ENCODE measurements around the gene LARP4B.

LARP4B gene

DNA sequence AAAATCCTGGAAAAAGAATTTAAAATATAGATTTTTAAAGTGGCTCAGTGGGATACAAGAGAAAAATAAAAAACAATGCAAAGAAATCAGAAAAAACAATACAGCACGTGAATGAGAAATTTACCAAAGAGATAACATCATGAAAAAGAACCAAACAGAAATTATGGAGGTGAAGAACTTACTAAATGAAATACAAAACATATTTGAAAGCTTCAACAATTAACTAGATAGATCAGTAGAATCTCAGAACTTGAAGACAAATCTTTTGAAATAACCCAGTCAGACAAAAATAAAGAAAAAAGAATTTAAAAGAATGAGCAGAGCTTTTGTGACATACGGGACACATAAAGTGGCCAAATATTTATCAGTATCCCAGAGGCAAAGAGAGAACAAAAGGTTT lies 170.9 kb downstream of the LARP4B start:
- H3K9me3 Mint-ChIP-seq = peaks cover 44% of the 10 kb centered on the region
- H3K27me3 Mint-ChIP-seq (ENCODE audit: low read depth) = peaks cover 5% of the 10 kb centered on the region
- TF ChIP-seq, protein P1, sequence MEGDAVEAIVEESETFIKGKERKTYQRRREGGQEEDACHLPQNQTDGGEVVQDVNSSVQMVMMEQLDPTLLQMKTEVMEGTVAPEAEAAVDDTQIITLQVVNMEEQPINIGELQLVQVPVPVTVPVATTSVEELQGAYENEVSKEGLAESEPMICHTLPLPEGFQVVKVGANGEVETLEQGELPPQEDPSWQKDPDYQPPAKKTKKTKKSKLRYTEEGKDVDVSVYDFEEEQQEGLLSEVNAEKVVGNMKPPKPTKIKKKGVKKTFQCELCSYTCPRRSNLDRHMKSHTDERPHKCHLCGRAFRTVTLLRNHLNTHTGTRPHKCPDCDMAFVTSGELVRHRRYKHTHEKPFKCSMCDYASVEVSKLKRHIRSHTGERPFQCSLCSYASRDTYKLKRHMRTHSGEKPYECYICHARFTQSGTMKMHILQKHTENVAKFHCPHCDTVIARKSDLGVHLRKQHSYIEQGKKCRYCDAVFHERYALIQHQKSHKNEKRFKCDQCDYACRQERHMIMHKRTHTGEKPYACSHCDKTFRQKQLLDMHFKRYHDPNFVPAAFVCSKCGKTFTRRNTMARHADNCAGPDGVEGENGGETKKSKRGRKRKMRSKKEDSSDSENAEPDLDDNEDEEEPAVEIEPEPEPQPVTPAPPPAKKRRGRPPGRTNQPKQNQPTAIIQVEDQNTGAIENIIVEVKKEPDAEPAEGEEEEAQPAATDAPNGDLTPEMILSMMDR (IDR thresholded peaks at IDR 0.05; ENCODE audit: unreplicated experiment in 3 of 3) = no peak

DNA sequence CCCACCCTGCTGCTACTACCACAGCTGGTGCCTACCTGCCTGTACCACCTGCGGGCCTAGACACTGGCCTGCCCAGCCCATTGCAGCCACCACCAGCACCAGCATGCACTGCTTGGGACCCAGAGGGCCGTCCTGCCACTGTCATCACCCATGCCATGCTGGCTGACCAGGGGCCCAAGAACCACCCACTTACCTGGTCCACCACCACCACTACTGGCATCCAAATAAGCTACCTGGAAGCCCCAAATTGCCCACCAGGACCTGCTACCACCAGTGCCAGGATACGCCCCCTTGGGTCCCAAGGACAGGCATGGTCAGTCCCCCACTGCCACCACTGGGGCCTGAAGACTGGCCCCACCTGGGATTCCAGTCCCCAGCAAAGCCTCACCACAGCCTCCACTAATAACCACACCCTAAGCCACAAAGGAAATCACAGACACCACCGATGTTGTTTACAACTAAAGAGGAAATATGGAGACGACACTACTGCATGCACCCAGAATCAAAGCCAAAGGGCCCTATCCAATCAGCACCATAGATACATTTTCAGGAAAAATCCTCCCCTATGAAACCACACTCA lies 171.5 kb downstream of the LARP4B start:
- Mint-ChIP-seq H3K27ac (no peak overlapping the region), H3K4me3 (no peak overlapping the region), H3K36me3 (ENCODE audit: low read depth) (peaks cover 4% of the 10 kb centered on the region), H3K27me3 (ENCODE audit: low read depth) (peaks cover 5% of the 10 kb centered on the region), H3K9me3 (peaks cover 41% of the 10 kb centered on the region), H3K4me1 (no peaks in the 10 kb centered on the region)
- TF ChIP-seq, protein P1 (IDR thresholded peaks at IDR 0.05; ENCODE audit: unreplicated experiment in 3 of 3) = no peak

More for the DNA sequence above, 170.9 kb downstream of the LARP4B start:
- Mint-ChIP-seq H3K27ac (no peak overlapping the region), H3K4me3 (no peak overlapping the region), H3K4me1 (no peaks in the 10 kb centered on the region), H3K36me3 (ENCODE audit: low read depth) (peaks cover under 1% of the 10 kb centered on the region)
